HG03571 (cell line): Measurements from ENCODE around the gene KIF24.
"Not testable (repeated sequence)": the region's sequence is repeated elsewhere in the genome, so short reads cannot be mapped to it uniquely, and the experiment has no call there.

Experiments
- ATAC-seq: cut with Tn5 transposase; IDR thresholded peaks from one replicate; pipeline ENCODE4 v1.9.1; 2021; ENCODE audit not compliant: unreplicated experiment

The KIF24 gene

GRCh38 chr9:34363619-34364351, 34.7 kb upstream of the KIF24 start:
- ATAC-seq: no peak

GRCh38 chr9:34362614-34363214, 33.6 kb upstream of the KIF24 start:
- no peak for ATAC-seq

GRCh38 chr9:34352957-34353356, 23.9 kb upstream of the KIF24 start:
- ATAC-seq: not testable (repeated sequence)

- ATAC-seq: not testable (repeated sequence)
Measured at GRCh38 chr9:34352122-34352652, 23.1 kb upstream of the KIF24 start.

- no peak for ATAC-seq
Measured at GRCh38 chr9:34349324-34349723, 20.3 kb upstream of the KIF24 start.

- ATAC-seq: no peak
Measured at GRCh38 chr9:34347800-34348158, 18.7 kb upstream of the KIF24 start.

GRCh38 chr9:34346873-34347799, 18.1 kb upstream of the KIF24 start:
- no peak for ATAC-seq

GRCh38 chr9:34343605-34344004, 14.5 kb upstream of the KIF24 start:
- ATAC-seq: no peak

- ATAC-seq: no peak
Measured at GRCh38 chr9:34343090-34343489, 14.0 kb upstream of the KIF24 start.

- ATAC-seq: no peak
Measured at GRCh38 chr9:34341659-34342295, 12.7 kb upstream of the KIF24 start.

GRCh38 chr9:34338665-34339385, 9.8 kb upstream of the KIF24 start:
- no peak for ATAC-seq

- not testable (repeated sequence) for ATAC-seq
Measured at GRCh38 chr9:34338079-34338478, 9.0 kb upstream of the KIF24 start.

GRCh38 chr9:34337403-34337802, 8.3 kb upstream of the KIF24 start:
- no peak for ATAC-seq

GRCh38 chr9:34335376-34335775, 6.3 kb upstream of the KIF24 start:
- no peak for ATAC-seq

- ATAC-seq: no peak
Measured at GRCh38 chr9:34334916-34335315, 5.8 kb upstream of the KIF24 start.

- no peak for ATAC-seq
Measured at GRCh38 chr9:34334337-34334824, 5.3 kb upstream of the KIF24 start.

GRCh38 chr9:34333836-34334235, 4.8 kb upstream of the KIF24 start:
- ATAC-seq: no peak

- no peak for ATAC-seq
Measured at GRCh38 chr9:34332076-34332964, 3.3 kb upstream of the KIF24 start.

GRCh38 chr9:34331196-34331595, 2.1 kb upstream of the KIF24 start:
- ATAC-seq: no peak
